ENCODE measurements around the gene GPAM.

- TF ChIP-seq POLR2A (IDR thresholded peaks at IDR 0.05; ENCODE audit: low read depth, low read length) (no peak), TAF1 (IDR thresholded peaks at IDR 0.05; ENCODE audit: low read depth, low read length) (no peak), POLR2AphosphoS5 (IDR thresholded peaks at IDR 0.05; ENCODE audit: low read depth, low read length) (no peak), SPI1 (IDR thresholded peaks at IDR 0.05; ENCODE audit: low read depth, low read length) (no peak), PAX5 (IDR thresholded peaks at IDR 0.05; ENCODE audit: insufficient read depth, low read length, severe bottlenecking) (no peak)
Measured at GRCh38 chr10:112216151-112216550, 32.6 kb upstream of the GPAM start.
